ENCODE data around the gene CD47. TPM values are rescaled to one million over a fixed set of nuclear protein-coding genes. Genes with fewer than 3 reads are reported as not detected.

Gene CD47
- total RNA-seq, 1 experiment from 2014 or later: 89.7 TPM

DNA sequence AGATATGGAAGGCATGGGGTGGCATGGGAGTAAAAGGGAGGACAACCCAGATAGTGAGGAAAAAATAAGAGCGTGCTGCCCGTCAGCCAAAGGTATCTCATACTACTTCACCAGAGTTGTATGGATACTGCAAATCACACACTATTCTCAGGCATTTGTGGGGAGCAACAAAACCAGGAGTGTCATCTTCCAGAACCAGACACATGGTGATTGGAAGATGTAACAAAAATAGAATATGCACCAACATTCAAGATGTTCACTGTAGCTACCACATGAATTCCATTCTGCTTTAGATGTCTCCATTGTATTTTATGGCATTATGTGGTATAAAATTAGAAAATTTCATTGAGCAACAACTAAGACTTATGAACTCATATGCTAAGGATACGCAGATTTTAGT, 34.9 kb downstream of the CD47 start:
- ChIA-PET POLR2A (no interaction called here), CTCF (no interaction called here)
- Histone ChIP-seq H3K9me3 (ENCODE audit: control insufficient read depth, insufficient read depth, low read depth, low read length) (no peaks in the 10 kb centered on the region), H3K4me1 (ENCODE audit: control insufficient read depth, insufficient read depth, low read length) (no peaks in the 10 kb centered on the region), H3K27ac (ENCODE audit: low read length) (no peak overlapping the region), H3K27me3 (ENCODE audit: control insufficient read depth, insufficient read depth, low read length) (no peaks in the 10 kb centered on the region), H3K4me3 (ENCODE audit: low read depth in 2 of 2, low read length in 2 of 2) (no peak overlapping the region), H3K36me3 (ENCODE audit: control insufficient read depth, insufficient read depth, low read length) (peaks cover 3% of the 10 kb centered on the region; the same call in 1 of the 2 replicates)
- DNase-seq (ENCODE audit: low read depth, low spot score) (no peak), ATAC-seq (no peak)
- in situ Hi-C loops (cut with HindIII; ENCODE audit: low pct_unique_long_range_greater_than_20kb, low sequenced_read_pairs) (no loop called here), intact Hi-C loops (cut with micrococcal nuclease; ENCODE audit: unreplicated experiment) (no loop called here)
- no TSS peak for BruUV-seq (replicated peaks)
- TF ChIP-seq, protein P1, sequence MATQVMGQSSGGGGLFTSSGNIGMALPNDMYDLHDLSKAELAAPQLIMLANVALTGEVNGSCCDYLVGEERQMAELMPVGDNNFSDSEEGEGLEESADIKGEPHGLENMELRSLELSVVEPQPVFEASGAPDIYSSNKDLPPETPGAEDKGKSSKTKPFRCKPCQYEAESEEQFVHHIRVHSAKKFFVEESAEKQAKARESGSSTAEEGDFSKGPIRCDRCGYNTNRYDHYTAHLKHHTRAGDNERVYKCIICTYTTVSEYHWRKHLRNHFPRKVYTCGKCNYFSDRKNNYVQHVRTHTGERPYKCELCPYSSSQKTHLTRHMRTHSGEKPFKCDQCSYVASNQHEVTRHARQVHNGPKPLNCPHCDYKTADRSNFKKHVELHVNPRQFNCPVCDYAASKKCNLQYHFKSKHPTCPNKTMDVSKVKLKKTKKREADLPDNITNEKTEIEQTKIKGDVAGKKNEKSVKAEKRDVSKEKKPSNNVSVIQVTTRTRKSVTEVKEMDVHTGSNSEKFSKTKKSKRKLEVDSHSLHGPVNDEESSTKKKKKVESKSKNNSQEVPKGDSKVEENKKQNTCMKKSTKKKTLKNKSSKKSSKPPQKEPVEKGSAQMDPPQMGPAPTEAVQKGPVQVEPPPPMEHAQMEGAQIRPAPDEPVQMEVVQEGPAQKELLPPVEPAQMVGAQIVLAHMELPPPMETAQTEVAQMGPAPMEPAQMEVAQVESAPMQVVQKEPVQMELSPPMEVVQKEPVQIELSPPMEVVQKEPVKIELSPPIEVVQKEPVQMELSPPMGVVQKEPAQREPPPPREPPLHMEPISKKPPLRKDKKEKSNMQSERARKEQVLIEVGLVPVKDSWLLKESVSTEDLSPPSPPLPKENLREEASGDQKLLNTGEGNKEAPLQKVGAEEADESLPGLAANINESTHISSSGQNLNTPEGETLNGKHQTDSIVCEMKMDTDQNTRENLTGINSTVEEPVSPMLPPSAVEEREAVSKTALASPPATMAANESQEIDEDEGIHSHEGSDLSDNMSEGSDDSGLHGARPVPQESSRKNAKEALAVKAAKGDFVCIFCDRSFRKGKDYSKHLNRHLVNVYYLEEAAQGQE (IDR thresholded peaks at IDR 0.05; ENCODE audit: insufficient read depth in 1 of 2, low read depth in 2 of 2, low read length in 1 of 2): no peak
- no peak for TF ChIP-seq SIN3A (IDR thresholded peaks at IDR 0.05; ENCODE audit: borderline replicate concordance, insufficient read depth, low read depth, low read length)
- no peak for TF ChIP-seq TCF7L2 (IDR thresholded peaks at IDR 0.05; ENCODE audit: low read depth, low read length)
- no peak for TF ChIP-seq POLR2AphosphoS5 (IDR thresholded peaks at IDR 0.05; ENCODE audit: low read depth, low read length)
- TF ChIP-seq, protein P2, sequence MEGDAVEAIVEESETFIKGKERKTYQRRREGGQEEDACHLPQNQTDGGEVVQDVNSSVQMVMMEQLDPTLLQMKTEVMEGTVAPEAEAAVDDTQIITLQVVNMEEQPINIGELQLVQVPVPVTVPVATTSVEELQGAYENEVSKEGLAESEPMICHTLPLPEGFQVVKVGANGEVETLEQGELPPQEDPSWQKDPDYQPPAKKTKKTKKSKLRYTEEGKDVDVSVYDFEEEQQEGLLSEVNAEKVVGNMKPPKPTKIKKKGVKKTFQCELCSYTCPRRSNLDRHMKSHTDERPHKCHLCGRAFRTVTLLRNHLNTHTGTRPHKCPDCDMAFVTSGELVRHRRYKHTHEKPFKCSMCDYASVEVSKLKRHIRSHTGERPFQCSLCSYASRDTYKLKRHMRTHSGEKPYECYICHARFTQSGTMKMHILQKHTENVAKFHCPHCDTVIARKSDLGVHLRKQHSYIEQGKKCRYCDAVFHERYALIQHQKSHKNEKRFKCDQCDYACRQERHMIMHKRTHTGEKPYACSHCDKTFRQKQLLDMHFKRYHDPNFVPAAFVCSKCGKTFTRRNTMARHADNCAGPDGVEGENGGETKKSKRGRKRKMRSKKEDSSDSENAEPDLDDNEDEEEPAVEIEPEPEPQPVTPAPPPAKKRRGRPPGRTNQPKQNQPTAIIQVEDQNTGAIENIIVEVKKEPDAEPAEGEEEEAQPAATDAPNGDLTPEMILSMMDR (IDR thresholded peaks at IDR 0.05): no peak

DNA sequence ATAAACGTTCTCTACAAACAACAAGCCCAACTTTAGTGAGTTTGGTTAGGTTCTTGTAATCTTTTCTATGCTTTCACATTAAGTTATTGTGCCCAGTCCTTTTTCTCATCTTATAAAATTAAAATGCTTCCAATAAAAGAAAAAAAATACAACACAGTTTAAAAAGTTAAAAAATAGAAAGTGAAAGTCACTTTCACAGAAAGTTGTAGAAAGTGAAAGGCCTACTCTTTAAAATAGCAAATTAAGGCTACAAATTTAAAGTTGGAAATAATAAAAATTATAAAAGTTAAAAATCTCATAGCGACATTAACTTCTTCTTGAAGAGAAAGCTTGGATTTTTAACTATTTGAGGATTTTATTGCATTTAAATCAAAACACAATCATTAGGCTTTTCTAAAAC, 35.9 kb downstream of the CD47 start:
- ATAC-seq: no peak
- no peaks in the 10 kb centered on the region for H3K9me3 ChIP-seq (ENCODE audit: control insufficient read depth, insufficient read depth, low read depth, low read length)
- TF ChIP-seq, protein P2 (IDR thresholded peaks at IDR 0.05): no peak
- TF ChIP-seq SIN3A (IDR thresholded peaks at IDR 0.05; ENCODE audit: borderline replicate concordance, insufficient read depth, low read depth, low read length): no peak
- TF ChIP-seq, protein P1 (IDR thresholded peaks at IDR 0.05; ENCODE audit: insufficient read depth in 1 of 2, low read depth in 2 of 2, low read length in 1 of 2): no peak
- TF ChIP-seq TCF7L2 (IDR thresholded peaks at IDR 0.05; ENCODE audit: low read depth, low read length): no peak
- TF ChIP-seq POLR2AphosphoS5 (IDR thresholded peaks at IDR 0.05; ENCODE audit: low read depth, low read length): no peak
- peaks cover 3% of the 10 kb centered on the region; the same call in 1 of the 2 replicates for H3K36me3 ChIP-seq (ENCODE audit: control insufficient read depth, insufficient read depth, low read length)
- DNase-seq (ENCODE audit: low read depth, low spot score): no peak
- ChIA-PET CTCF (no interaction called here), POLR2A (no interaction called here)
- intact Hi-C loops (cut with micrococcal nuclease; ENCODE audit: unreplicated experiment): no loop called here
- no peak overlapping the region for H3K27ac ChIP-seq (ENCODE audit: low read length)
- no TSS peak for BruUV-seq (replicated peaks)
- H3K4me1 ChIP-seq (ENCODE audit: control insufficient read depth, insufficient read depth, low read length): no peaks in the 10 kb centered on the region
- H3K4me3 ChIP-seq (ENCODE audit: low read depth in 2 of 2, low read length in 2 of 2): no peak overlapping the region
- no peaks in the 10 kb centered on the region for H3K27me3 ChIP-seq (ENCODE audit: control insufficient read depth, insufficient read depth, low read length)
- in situ Hi-C loops (cut with HindIII; ENCODE audit: low pct_unique_long_range_greater_than_20kb, low sequenced_read_pairs): no loop called here

Measured in Panc1 (cell line).